CD4-positive, alpha-beta T cell (primary cell): ENCODE results near the gene FFAR1. TPM values are rescaled to one million over a fixed set of nuclear protein-coding genes. Genes with fewer than 3 reads are reported as not detected.

ENCODE experiments used
- ATAC-seq: fragments of 200-7000 bp; cut with Tn5 transposase; one replicate; pipeline ENCODE4 v1.10.0; 2022; ENCODE audit warnings: mild to moderate bottlenecking; ENCODE audit not compliant: poor library complexity
- CTCF ChIA-PET: fragments of 350-600 bp; sonication (Branson Sonifier 250); formaldehyde crosslinking; loops from one replicate; lab custom pipeline; 2021; ENCODE audit warnings: antibody characterized with exemption, inconsistent platforms; lab: Charles Lee
- POLR2A ChIA-PET: fragments of 350-600 bp; sonication (Branson Sonifier 250); formaldehyde crosslinking; loops from one replicate; lab custom pipeline; 2021; ENCODE audit warnings: antibody characterized with exemption, inconsistent platforms; lab: Charles Lee
- DNase-seq, 14 experiments: peaks; one replicate each; pipeline ENCODE4 v3.0.0-alpha.2; 2013 to 2020; ENCODE audit warnings: mixed read lengths in 2 of 14
- H3K27ac ChIP-seq, 2 donors: one replicate each; pipeline versions ENCODE4 v1.5.1 to v1.7.0; 2013; ENCODE audit warnings: low read length in 2 of 2, low read depth in 1 of 2, mild to moderate bottlenecking in 1 of 2
- H3K27me3 ChIP-seq, 2 experiments: 1 replicate in 1 of 2; 2 replicates in 1 of 2; pipeline versions ENCODE4 v1.6.1 to v1.7.0; 2013; ENCODE audit warnings: low read length in 2 of 2, control low read depth in 1 of 2, mild to moderate bottlenecking in 1 of 2, moderate library complexity in 1 of 2; ENCODE audit not compliant: insufficient read depth in 2 of 2, control insufficient read depth in 1 of 2
- H3K36me3 ChIP-seq: one replicate; pipeline ENCODE4 v1.6.1; 2013; ENCODE audit warnings: low read length, control low read depth; ENCODE audit not compliant: insufficient read depth
- H3K4me1 ChIP-seq: one replicate; pipeline ENCODE4 v1.6.1; 2013; ENCODE audit warnings: low read length, control low read depth; ENCODE audit not compliant: insufficient read depth
- H3K4me3 ChIP-seq: one replicate; pipeline ENCODE4 v1.5.1; 2013; ENCODE audit warnings: mild to moderate bottlenecking, low read length, moderate library complexity
- H3K9me3 ChIP-seq, 2 experiments: 1 replicate in 1 of 2; 2 replicates in 1 of 2; pipeline versions ENCODE4 v1.6.1 to v1.7.0; 2013; ENCODE audit warnings: low read length in 2 of 2, mild to moderate bottlenecking in 2 of 2, control low read depth in 1 of 2, moderate library complexity in 1 of 2; ENCODE audit not compliant: control insufficient read depth in 1 of 2, insufficient read depth in 1 of 2
- H3K27ac Mint-ChIP-seq: one replicate; pipeline ENCODE4 v1.8.0; 2020; ENCODE audit warnings: mixed read lengths
- H3K27me3 Mint-ChIP-seq: one replicate; pipeline ENCODE4 v1.8.0; 2021; ENCODE audit warnings: mixed read lengths
- H3K36me3 Mint-ChIP-seq: one replicate; pipeline ENCODE4 v1.8.0; 2021; ENCODE audit warnings: low read depth, mixed read lengths
- H3K4me1 Mint-ChIP-seq: one replicate; pipeline ENCODE4 v1.8.0; 2021; ENCODE audit warnings: low read depth, mixed read lengths
- H3K4me3 Mint-ChIP-seq: one replicate; pipeline ENCODE4 v1.8.0; 2020; ENCODE audit warnings: mild to moderate bottlenecking, mixed read lengths
- H3K9me3 Mint-ChIP-seq: one replicate; pipeline ENCODE4 v1.8.0; 2020; ENCODE audit warnings: mixed read lengths
- CTCF ChIP-seq: fragments of 200-600 bp; IDR thresholded peaks from one replicate; pipeline ENCODE4 v1.8.0; 2022; ENCODE audit warnings: antibody characterized with exemption, mild to moderate bottlenecking
- intact Hi-C, 2 experiments: fragments of 100-400 bp; cut with DNase I in 1 of 2; cut with micrococcal nuclease in 1 of 2; formaldehyde crosslinking; loops; one replicate each; pipeline versions ENCODE4 v1.15.1 to v1.9.0; 2023 to 2025; cut with DNase I, micrococcal nuclease
- total RNA-seq, 174 experiments: library from RNA in 2 of 174; stranded (reverse) in 2 of 174; gene quantifications; one replicate each; pipeline ENCODE4 v1.2.3 and lab custom pipeline; 2021 to 2026

Gene FFAR1
- total RNA-seq, 2 experiments from 2014 or later: not detected

GRCh38 chr19:35351411-35352176 is 3.9 kb downstream of the FFAR1 start:
- H3K27ac Mint-ChIP-seq: no peak overlapping the region
- H3K4me1 Mint-ChIP-seq: peaks cover 20% of the 10 kb centered on the region
- Histone ChIP-seq H3K27me3 (no peaks in the 10 kb centered on the region), H3K9me3 (peaks cover 0 to 3% of the 10 kb centered on the region in 2 experiments), H3K27ac (no peak overlapping the region), H3K4me1 (peaks cover 27% of the 10 kb centered on the region), H3K36me3 (no peaks in the 10 kb centered on the region), H3K4me3 (no peak overlapping the region)
- ChIA-PET CTCF (no interaction called here), POLR2A (interaction anchor here (2.3 kb wide), 1 partner anchor 111 kb away, joined by 15 read pairs; no protein-coding TSS in a partner anchor)
- H3K4me3 Mint-ChIP-seq: no peak overlapping the region
- no peak for TF ChIP-seq CTCF
- no peaks in the 10 kb centered on the region for H3K9me3 Mint-ChIP-seq
- peaks cover 12% of the 10 kb centered on the region for H3K27me3 Mint-ChIP-seq
- peak in 2 of 14 experiments; percentile 18 to 30 for DNase-seq
- no peaks in the 10 kb centered on the region for H3K36me3 Mint-ChIP-seq
- intact Hi-C loops: loop anchor here (1.0 to 5.0 kb wide), 4 partner anchors 105 to 241 kb away; no protein-coding TSS in a partner anchor
- no peak for ATAC-seq

GRCh38 chr19:35352177-35352447 is 4.4 kb downstream of the FFAR1 start:
- no peak overlapping the region for H3K4me3 ChIP-seq
- Mint-ChIP-seq H3K27me3 (peaks cover 7% of the 10 kb centered on the region), H3K4me3 (no peak overlapping the region), H3K27ac (no peak overlapping the region), H3K9me3 (no peaks in the 10 kb centered on the region), H3K4me1 (peaks cover 15% of the 10 kb centered on the region), H3K36me3 (no peaks in the 10 kb centered on the region)
- DNase-seq (no peak), ATAC-seq (no peak)
- H3K36me3 ChIP-seq: no peaks in the 10 kb centered on the region
- H3K27ac ChIP-seq: no peak overlapping the region
- ChIA-PET POLR2A (interaction anchor here (0.7 to 2.3 kb wide), 3 partner anchors 33 to 143 kb away, joined by 3 to 15 read pairs (median 4); no protein-coding TSS in a partner anchor), CTCF (interaction anchor here (1.5 to 2.1 kb wide), 4 partner anchors 19 to 143 kb away, joined by 4 to 27 read pairs (median 12); no protein-coding TSS in a partner anchor)
- intact Hi-C loops: loop anchor here (1.0 to 5.0 kb wide), 4 partner anchors 105 to 240 kb away; no protein-coding TSS in a partner anchor
- H3K9me3 ChIP-seq: peaks cover 0 to 3% of the 10 kb centered on the region in 2 experiments
- H3K4me1 ChIP-seq: peaks cover 22% of the 10 kb centered on the region
- TF ChIP-seq CTCF: no peak
- H3K27me3 ChIP-seq: no peaks in the 10 kb centered on the region

GRCh38 chr19:35352448-35353304 is 5.0 kb downstream of the FFAR1 start:
- H3K4me1 Mint-ChIP-seq: peaks cover 11% of the 10 kb centered on the region
- Histone ChIP-seq H3K27ac (no peak overlapping the region), H3K4me1 (peaks cover 16% of the 10 kb centered on the region), H3K27me3 (no peaks in the 10 kb centered on the region), H3K9me3 (peaks cover 0 to 3% of the 10 kb centered on the region in 2 experiments), H3K36me3 (no peaks in the 10 kb centered on the region), H3K4me3 (no peak overlapping the region)
- H3K27ac Mint-ChIP-seq: no peak overlapping the region
- H3K9me3 Mint-ChIP-seq: no peaks in the 10 kb centered on the region
- POLR2A ChIA-PET: interaction anchor here (0.7 to 2.3 kb wide), 3 partner anchors 32 to 143 kb away, joined by 3 to 15 read pairs (median 4); no protein-coding TSS in a partner anchor
- peak; percentile 94 for TF ChIP-seq CTCF
- intact Hi-C loops: loop anchor here (1.0 to 5.0 kb wide), 4 partner anchors 106 to 240 kb away; no protein-coding TSS in a partner anchor
- ATAC-seq (peak; percentile 94), DNase-seq (peak; percentile 48 to 87 (median 57))
- no peaks in the 10 kb centered on the region for H3K36me3 Mint-ChIP-seq
- H3K27me3 Mint-ChIP-seq: peaks cover 5% of the 10 kb centered on the region
- CTCF ChIA-PET: interaction anchor here (0.6 to 2.1 kb wide), 10 partner anchors 12 to 308 kb away, joined by 3 to 27 read pairs (median 4); no protein-coding TSS in a partner anchor
- no peak overlapping the region for H3K4me3 Mint-ChIP-seq
